Lower lobe of right lung (tissue), 2 donors: ENCODE data around the gene EPHB4. TPM values are rescaled to one million over a fixed set of nuclear protein-coding genes. Genes with fewer than 3 reads are reported as not detected.
"Not testable (repeated sequence)": the region's sequence is repeated elsewhere in the genome, so short reads cannot be mapped to it uniquely, and the experiment has no call there.

Experiments
- ATAC-seq, 2 donors: fragments of 200-7000 bp; cut with Tn5 transposase; one replicate each; pipeline ENCODE4 v1.9.1; 2020 to 2022; ENCODE audit warnings: mild to moderate bottlenecking in 2 of 2, moderate library complexity in 2 of 2
- DNase-seq: peaks from one replicate; pipeline ENCODE4 v3.0.0-alpha.2; 2020
- H3K27ac ChIP-seq: fragments of 200-600 bp; one replicate; pipeline ENCODE4 v1.8.0; 2022
- H3K27me3 ChIP-seq: fragments of 200-600 bp; one replicate; pipeline ENCODE4 v1.8.0; 2022; ENCODE audit warnings: low read depth
- H3K36me3 ChIP-seq: fragments of 200-600 bp; one replicate; pipeline ENCODE4 v1.8.0; 2022; ENCODE audit warnings: mild to moderate bottlenecking
- H3K4me1 ChIP-seq: fragments of 200-600 bp; one replicate; pipeline ENCODE4 v1.8.0; 2022
- H3K4me3 ChIP-seq: fragments of 200-600 bp; one replicate; pipeline ENCODE4 v1.8.0; 2022; ENCODE audit warnings: mild to moderate bottlenecking
- H3K9me3 ChIP-seq: fragments of 200-600 bp; one replicate; pipeline ENCODE4 v1.8.0; 2022
- CTCF ChIP-seq: fragments of 200-600 bp; IDR thresholded peaks from one replicate; pipeline ENCODE4 v1.8.0; 2022; ENCODE audit warnings: antibody characterized with exemption, mild to moderate bottlenecking
- intact Hi-C: fragments of 100-400 bp; cut with DNase I; formaldehyde crosslinking; loops from one replicate; pipeline ENCODE4 v1.11.0; 2022
- total RNA-seq: library from RNA; stranded (reverse); fragmentation: NEBNext Ultra II Directional; extraction: Animal tissue kit (Norgen Biotek cat#: 25700); gene quantifications from one replicate; pipeline ENCODE4 v1.2.1, GENCODE V29; 2021
- donor health status: DM: no; HTN: yes; CAD: no; lungs with severe emphysema.

Gene EPHB4
- total RNA-seq, 1 donor from 2014 or later = 68.6 TPM

DNA sequence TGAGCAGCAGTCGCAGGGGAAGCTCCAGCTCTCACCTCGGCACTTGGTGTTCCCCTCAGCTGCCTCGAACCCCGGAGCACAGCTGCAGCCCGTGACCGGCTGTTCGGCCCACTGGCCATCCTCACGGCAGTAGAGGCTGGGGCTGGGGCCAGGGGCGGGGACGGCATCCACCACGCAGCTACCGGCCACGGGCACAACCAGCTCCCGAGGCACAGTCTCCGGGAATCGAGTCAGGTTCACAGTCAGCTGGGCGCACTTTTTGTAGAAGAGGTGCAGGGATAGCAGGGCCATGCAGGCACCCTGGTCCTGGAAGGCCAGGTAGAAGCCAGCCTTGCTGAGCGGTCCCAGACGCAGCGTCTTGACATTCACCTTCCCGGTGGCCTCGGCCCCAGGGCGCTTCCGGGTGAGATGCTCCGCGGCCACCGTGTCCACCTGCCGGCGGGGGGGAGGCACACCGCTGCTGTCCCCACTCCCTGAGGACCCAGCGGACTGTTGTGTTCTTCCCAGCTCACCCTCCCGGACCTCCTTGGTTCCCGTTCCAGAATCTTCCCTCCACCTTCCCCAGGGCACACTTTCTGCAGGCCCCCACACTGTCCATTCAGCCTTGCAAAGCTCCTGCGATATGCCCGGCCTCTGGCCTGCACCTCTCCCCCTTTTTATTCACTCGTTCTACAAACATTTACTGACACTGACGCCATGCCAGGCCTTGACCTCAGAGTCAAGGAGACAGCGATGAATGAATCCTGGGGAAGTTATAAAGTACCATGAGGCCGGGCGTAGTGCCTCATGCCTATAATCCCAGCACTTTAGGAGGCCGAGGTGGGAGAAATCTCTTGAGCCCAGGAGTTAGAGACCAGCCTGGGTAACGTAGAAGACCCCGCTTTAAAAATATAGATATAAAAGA is 4.8 kb downstream of the EPHB4 start:
- Histone ChIP-seq H3K4me1 (peaks cover 10% of the 10 kb centered on the region), H3K27me3 (peaks cover 2% of the 10 kb centered on the region), H3K9me3 (no peaks in the 10 kb centered on the region), H3K27ac (no peak overlapping the region), H3K4me3 (no peak overlapping the region), H3K36me3 (peaks cover 68% of the 10 kb centered on the region)
- no peak for DNase-seq
- TF ChIP-seq CTCF = no peak
- no peak for ATAC-seq
- intact Hi-C loops = no loop called here

DNA sequence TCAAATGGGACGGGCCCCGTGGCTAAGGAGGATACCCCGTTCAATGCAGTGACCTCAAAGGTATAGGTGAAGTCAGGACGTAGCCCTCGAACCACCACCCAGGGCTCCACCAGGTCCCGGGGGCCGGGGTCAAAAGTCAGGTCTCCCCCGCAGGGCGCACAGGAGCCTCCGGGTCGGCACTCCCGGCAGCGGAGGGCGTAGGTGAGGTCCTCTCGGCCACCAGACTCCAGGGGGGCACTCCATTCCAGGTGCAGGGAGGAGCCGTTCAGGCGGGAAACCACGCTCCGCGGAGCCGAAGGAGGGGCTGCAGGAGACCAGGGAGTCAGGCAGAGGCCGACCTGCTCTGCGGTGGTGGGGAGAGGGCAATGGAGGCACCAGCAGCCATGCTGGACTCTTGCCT is 7.7 kb downstream of the EPHB4 start:
- Histone ChIP-seq H3K27ac (no peak overlapping the region), H3K4me1 (no peaks in the 10 kb centered on the region), H3K36me3 (peaks cover 96% of the 10 kb centered on the region), H3K4me3 (no peak overlapping the region), H3K9me3 (no peaks in the 10 kb centered on the region), H3K27me3 (no peaks in the 10 kb centered on the region)
- intact Hi-C loops = no loop called here
- ATAC-seq (no peak), DNase-seq (no peak)
- TF ChIP-seq CTCF = no peak

GRCh38 chr7:100818825-100819224 is 8.5 kb downstream of the EPHB4 start:
- intact Hi-C loops = no loop called here
- no peak overlapping the region for H3K4me3 ChIP-seq
- DNase-seq (no peak), ATAC-seq (no peak)
- no peaks in the 10 kb centered on the region for H3K27me3 ChIP-seq
- no peak overlapping the region for H3K27ac ChIP-seq
- H3K36me3 ChIP-seq = peaks cover 96% of the 10 kb centered on the region
- no peak for TF ChIP-seq CTCF
- no peaks in the 10 kb centered on the region for H3K9me3 ChIP-seq
- peaks cover 2% of the 10 kb centered on the region for H3K4me1 ChIP-seq

DNA sequence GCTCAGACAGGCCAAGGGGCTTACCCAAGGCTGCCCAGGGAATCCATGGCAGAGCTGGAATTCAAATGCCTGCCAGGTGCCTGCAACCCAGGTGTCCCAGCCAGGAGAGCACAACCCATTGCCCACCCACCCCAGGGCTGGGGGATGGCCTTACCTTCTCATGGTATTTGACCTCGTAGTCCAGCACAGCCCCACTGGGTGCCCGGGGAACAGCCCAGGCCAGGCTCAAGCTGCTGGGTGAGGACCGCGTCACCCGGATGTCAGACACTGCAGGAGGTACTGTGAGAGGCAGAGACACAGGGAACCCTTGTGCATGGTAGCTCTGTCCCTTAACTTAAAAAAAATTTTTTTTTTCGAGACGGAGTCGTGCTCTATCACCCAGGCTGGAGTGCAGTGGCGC is 9.0 kb downstream of the EPHB4 start:
- ATAC-seq (peak in 1 of 2 donors; percentile 5), DNase-seq (no peak)
- H3K9me3 ChIP-seq = no peaks in the 10 kb centered on the region
- no peak overlapping the region for H3K27ac ChIP-seq
- intact Hi-C loops = no loop called here
- H3K27me3 ChIP-seq = no peaks in the 10 kb centered on the region
- H3K36me3 ChIP-seq = peaks cover 96% of the 10 kb centered on the region
- no peak overlapping the region for H3K4me3 ChIP-seq
- TF ChIP-seq CTCF = no peak
- H3K4me1 ChIP-seq = peaks cover 7% of the 10 kb centered on the region

GRCh38 chr7:100817097-100817496 is 10.2 kb downstream of the EPHB4 start:
- Histone ChIP-seq H3K9me3 (no peaks in the 10 kb centered on the region), H3K27me3 (no peaks in the 10 kb centered on the region), H3K4me3 (no peak overlapping the region), H3K4me1 (peaks cover 7% of the 10 kb centered on the region), H3K36me3 (peaks cover 95% of the 10 kb centered on the region), H3K27ac (no peak overlapping the region)
- intact Hi-C loops = no loop called here
- TF ChIP-seq CTCF = no peak
- ATAC-seq = no peak
- no peak for DNase-seq

DNA sequence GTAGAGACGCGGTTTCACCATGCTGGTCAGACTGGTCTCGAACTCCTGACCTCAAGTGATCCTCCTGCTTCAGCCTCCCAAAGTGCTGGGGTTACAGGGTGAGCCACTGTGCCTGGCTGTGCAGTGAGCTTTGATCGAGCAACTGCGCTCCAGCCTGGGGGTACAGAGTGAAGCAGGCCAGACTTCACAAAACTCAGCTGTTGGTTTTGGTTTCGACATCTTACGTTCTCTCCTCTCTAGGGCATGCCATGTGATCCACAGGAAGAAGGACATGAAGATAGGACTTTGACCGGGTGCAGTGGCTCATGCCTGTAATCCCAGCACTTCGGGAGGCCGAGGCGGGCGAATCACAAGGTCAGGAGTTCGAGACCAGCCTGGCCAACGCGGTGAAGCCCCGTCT is 10.8 kb downstream of the EPHB4 start:
- H3K27me3 ChIP-seq, ATAC-seq, intact Hi-C loops, DNase-seq, H3K4me3 ChIP-seq, H3K27ac ChIP-seq, H3K9me3 ChIP-seq, H3K4me1 ChIP-seq: not testable (repeated sequence)
- peaks cover 95% of the 10 kb centered on the region for H3K36me3 ChIP-seq
